Measurements from ENCODE around the gene DDX1.
"Not testable (repeated sequence)": the region's sequence is repeated elsewhere in the genome, so short reads cannot be mapped to it uniquely, and the experiment has no call there.

Gene DDX1

GRCh38 chr2:15596968-15597367, 5.3 kb downstream of the DDX1 start:
- DNase-seq, result no peak

- DNase-seq, result no peak
Measured at GRCh38 chr2:15599994-15600393, 8.3 kb downstream of the DDX1 start.

- DNase-seq, result no peak
Measured at GRCh38 chr2:15601681-15602080, 10.0 kb downstream of the DDX1 start.

GRCh38 chr2:15602393-15602792, 10.7 kb downstream of the DDX1 start:
- DNase-seq, result no peak

- DNase-seq, result no peak
Measured at GRCh38 chr2:15603044-15603765, 11.5 kb downstream of the DDX1 start.

- DNase-seq, result no peak
Measured at GRCh38 chr2:15603948-15604347, 12.3 kb downstream of the DDX1 start.

- DNase-seq, result no peak
Measured at GRCh38 chr2:15605721-15606120, 14.1 kb downstream of the DDX1 start.

GRCh38 chr2:15606481-15607441, 15.1 kb downstream of the DDX1 start:
- no peak for DNase-seq

GRCh38 chr2:15607709-15608391, 16.2 kb downstream of the DDX1 start:
- no peak for DNase-seq

GRCh38 chr2:15608392-15608761, 16.7 kb downstream of the DDX1 start:
- no peak for DNase-seq

- DNase-seq, result no peak
Measured at GRCh38 chr2:15609341-15610042, 17.8 kb downstream of the DDX1 start.

- no peak for DNase-seq
Measured at GRCh38 chr2:15610430-15610952, 18.8 kb downstream of the DDX1 start.

- DNase-seq, result not testable (repeated sequence)
Measured at GRCh38 chr2:15612101-15612500, 20.4 kb downstream of the DDX1 start.

- no peak for DNase-seq
Measured at GRCh38 chr2:15613736-15614429, 22.2 kb downstream of the DDX1 start.

GRCh38 chr2:15614545-15615300, 23.1 kb downstream of the DDX1 start:
- DNase-seq, result no peak

GRCh38 chr2:15615301-15615920, 23.7 kb downstream of the DDX1 start:
- DNase-seq, result no peak

- DNase-seq, result no peak
Measured at GRCh38 chr2:15616429-15616828, 24.8 kb downstream of the DDX1 start.

- no peak for DNase-seq
Measured at GRCh38 chr2:15616850-15617777, 25.4 kb downstream of the DDX1 start.

- no peak for DNase-seq
Measured at GRCh38 chr2:15617778-15618448, 26.2 kb downstream of the DDX1 start.

Measured in NCI-H1436 treated with DMSO at 0.1 percent for 48 hours (cell line).